K562 (cell line): ENCODE measurements around the gene SYMPK. TPM values are rescaled to one million over a fixed set of nuclear protein-coding genes. Genes with fewer than 3 reads are reported as not detected.

Experiments
- EP300 ChIP-seq: IDR thresholded peaks from 2 replicates; pipeline ENCODE4 v1.6.1; 2012; ENCODE audit warnings: low read length, improper control_type of control experiment
- FOXA1 ChIP-seq: fragments of 450-650 bp; IDR thresholded peaks from 2 replicates; pipeline ENCODE4 v1.6.1; 2016; ENCODE audit warnings: mild to moderate bottlenecking, borderline replicate concordance
- FOXP1 ChIP-seq: sonication (generic); formaldehyde crosslinking; IDR thresholded peaks from 2 replicates; pipeline ENCODE4 v1.8.0; 2022; ENCODE audit warnings: mild to moderate bottlenecking, missing genetic modification reagents
- GABPB1 ChIP-seq: sonication (generic); formaldehyde crosslinking; IDR thresholded peaks from 2 replicates; pipeline ENCODE4 v1.8.0; 2022; ENCODE audit warnings: mild to moderate bottlenecking, missing genetic modification reagents
- HNRNPL ChIP-seq: fragments of 200-400 bp; formaldehyde crosslinking; IDR thresholded peaks from 2 replicates; pipeline ENCODE4 v1.6.1; 2017; ENCODE audit warnings: low read depth, mild to moderate bottlenecking, low read length
- IRF2 ChIP-seq: sonication (generic); formaldehyde crosslinking; IDR thresholded peaks from 2 replicates; pipeline ENCODE4 v1.8.1; 2022; ENCODE audit warnings: mild to moderate bottlenecking, missing genetic modification reagents
- KLF16 ChIP-seq: IDR thresholded peaks from 2 replicates; pipeline ENCODE4 v1.6.1; 2016; ENCODE audit warnings: antibody characterized with exemption
- MAZ ChIP-seq, 2 experiments: fragments of 450-650 bp in 1 of 2; sonication (generic) in 1 of 2; formaldehyde crosslinking; IDR thresholded peaks in 1 of 2; conservative IDR thresholded peaks in 1 of 2; 2 replicates each; pipeline versions ENCODE4 v1.4.0 to v1.5.0; 2020; ENCODE audit warnings: mild to moderate bottlenecking in 1 of 2, missing genetic modification reagents in 1 of 2
- NR1H2 ChIP-seq: sonication (generic); formaldehyde crosslinking; IDR thresholded peaks from 2 replicates; pipeline ENCODE4 v1.4.0; 2020; ENCODE audit warnings: mild to moderate bottlenecking, missing genetic modification reagents
- NR3C1 ChIP-seq: sonication (generic); formaldehyde crosslinking; IDR thresholded peaks from 2 replicates; pipeline ENCODE4 v1.8.1; 2022; ENCODE audit warnings: missing genetic modification reagents
- NR4A1 ChIP-seq, 2 experiments: fragments of 250-450 bp in 1 of 2; fragments of 450-650 bp in 1 of 2; sonication (Bioruptor Pico) in 1 of 2; IDR thresholded peaks; 2 replicates each; pipeline versions ENCODE4 v1.4.0 to v1.6.1; 2016 to 2020; ENCODE audit warnings: mild to moderate bottlenecking in 2 of 2, missing compliant biosample characterization in 1 of 2, missing genetic modification characterization in 1 of 2, moderate library complexity in 1 of 2
- POLR3A ChIP-seq: IDR thresholded peaks from 2 replicates; pipeline ENCODE4 v1.6.1; 2011; ENCODE audit warnings: borderline replicate concordance, mild to moderate bottlenecking, moderate library complexity; ENCODE audit not compliant: insufficient read length, insufficient read depth; ENCODE audit errors: extremely low read depth
- SIN3A ChIP-seq, 2 experiments: fragments of 150-350 bp in 1 of 2; IDR thresholded peaks; 2 replicates each; pipeline ENCODE4 v1.6.1; 2011 to 2016; ENCODE audit warnings: borderline replicate concordance in 2 of 2, low read depth in 2 of 2, low read length in 2 of 2, mild to moderate bottlenecking in 2 of 2, moderate library complexity in 2 of 2; ENCODE audit not compliant: control insufficient read depth in 1 of 2
- SIRT6 ChIP-seq: IDR thresholded peaks from one replicate; pipeline ENCODE4 v1.6.1; 2012; ENCODE audit warnings: low read depth, mild to moderate bottlenecking, control low read depth, inconsistent platforms, low read length, moderate library complexity
- WHSC1 ChIP-seq: IDR thresholded peaks from one replicate; pipeline ENCODE4 v1.6.1; 2012; ENCODE audit warnings: low read length, control low read depth, inconsistent platforms
- YBX1 ChIP-seq: fragments of 450-650 bp; IDR thresholded peaks from 2 replicates; pipeline ENCODE4 v1.7.1; 2016; ENCODE audit warnings: mild to moderate bottlenecking
- ZC3H4 ChIP-seq: sonication (generic); formaldehyde crosslinking; IDR thresholded peaks from 2 replicates; pipeline ENCODE4 v1.9.0; 2021; ENCODE audit warnings: missing genetic modification reagents, borderline replicate concordance
- ZFPM2 ChIP-seq: fragments of 250-450 bp; sonication (Bioruptor Pico); IDR thresholded peaks from 2 replicates; pipeline ENCODE4 v1.5.1; 2022; ENCODE audit warnings: mild to moderate bottlenecking
- ZNF146 ChIP-seq: IDR thresholded peaks from one replicate; pipeline ENCODE4 v1.6.1; 2018; ENCODE audit warnings: missing compliant biosample characterization; ENCODE audit not compliant: unreplicated experiment
- ZNF311 ChIP-seq: fragments of 250-450 bp; sonication (Bioruptor Pico); IDR thresholded peaks from 2 replicates; pipeline ENCODE4 v1.4.0; 2020; ENCODE audit warnings: mild to moderate bottlenecking, moderate library complexity
- ZNF780A ChIP-seq: fragments of 250-450 bp; sonication (Bioruptor Pico); IDR thresholded peaks from 2 replicates; pipeline ENCODE4 v1.5.0; 2021; ENCODE audit warnings: mild to moderate bottlenecking
- polyA plus RNA-seq, 8 experiments: library from polyadenylated mRNA; depleted of rRNA in 4 of 8; stranded (reverse) in 5 of 8; unstranded in 3 of 8; fragments of >200 nt; fragmentation: Nextera tagmentation in 2 of 8; fragmentation: Illumina TruSeq in 1 of 8; extraction: Ambion mirVana in 2 of 8; extraction: Trizol in 1 of 8; gene quantifications; 2 replicates each; pipeline versions ENCODE4 v1.2.1 to v1.2.3, GENCODE V29; 2011 to 2014; ENCODE audit warnings: inconsistent platforms in 1 of 8, missing spikeins in 1 of 8
- total RNA-seq, 7 experiments: library from RNA; depleted of rRNA in 6 of 7; stranded (reverse); fragments of >200 nt in 6 of 7; fragmentation: Illumina TruSeq in 2 of 7; extraction: Trizol in 2 of 7; gene quantifications; 2 replicates each; pipeline versions ENCODE4 v1.2.1 to v1.2.3, GENCODE V29; 2011 to 2021; ENCODE audit warnings: low replicate concordance in 1 of 7
- TF ChIP-seq, protein P1 (sequence below): fragments of 250-450 bp; sonication (Bioruptor Pico); IDR thresholded peaks from 2 replicates; pipeline ENCODE4 v1.5.0; 2022; ENCODE audit warnings: mild to moderate bottlenecking
- TF ChIP-seq, protein P2 (sequence below): sonication (generic); formaldehyde crosslinking; IDR thresholded peaks from 2 replicates; pipeline ENCODE4 v1.9.0; 2022; ENCODE audit warnings: mild to moderate bottlenecking, missing genetic modification reagents
- TF ChIP-seq, protein P3 (sequence below): sonication (generic); formaldehyde crosslinking; IDR thresholded peaks from 2 replicates; pipeline ENCODE4 v1.8.0; 2022; ENCODE audit warnings: missing genetic modification reagents, mild to moderate bottlenecking, borderline replicate concordance
- TF ChIP-seq, protein P4 (sequence below): fragments of 250-450 bp; sonication (Bioruptor Pico); IDR thresholded peaks from 2 replicates; pipeline ENCODE4 v1.5.0; 2020; ENCODE audit warnings: mild to moderate bottlenecking

The SYMPK gene
- total and polyA plus RNA-seq, 9 of the 15 experiments (the other 6 are each of a cell fraction or from before 2014, with no cell fraction given) = 0.73 to 95.5 (median 58.4) TPM

DNA sequence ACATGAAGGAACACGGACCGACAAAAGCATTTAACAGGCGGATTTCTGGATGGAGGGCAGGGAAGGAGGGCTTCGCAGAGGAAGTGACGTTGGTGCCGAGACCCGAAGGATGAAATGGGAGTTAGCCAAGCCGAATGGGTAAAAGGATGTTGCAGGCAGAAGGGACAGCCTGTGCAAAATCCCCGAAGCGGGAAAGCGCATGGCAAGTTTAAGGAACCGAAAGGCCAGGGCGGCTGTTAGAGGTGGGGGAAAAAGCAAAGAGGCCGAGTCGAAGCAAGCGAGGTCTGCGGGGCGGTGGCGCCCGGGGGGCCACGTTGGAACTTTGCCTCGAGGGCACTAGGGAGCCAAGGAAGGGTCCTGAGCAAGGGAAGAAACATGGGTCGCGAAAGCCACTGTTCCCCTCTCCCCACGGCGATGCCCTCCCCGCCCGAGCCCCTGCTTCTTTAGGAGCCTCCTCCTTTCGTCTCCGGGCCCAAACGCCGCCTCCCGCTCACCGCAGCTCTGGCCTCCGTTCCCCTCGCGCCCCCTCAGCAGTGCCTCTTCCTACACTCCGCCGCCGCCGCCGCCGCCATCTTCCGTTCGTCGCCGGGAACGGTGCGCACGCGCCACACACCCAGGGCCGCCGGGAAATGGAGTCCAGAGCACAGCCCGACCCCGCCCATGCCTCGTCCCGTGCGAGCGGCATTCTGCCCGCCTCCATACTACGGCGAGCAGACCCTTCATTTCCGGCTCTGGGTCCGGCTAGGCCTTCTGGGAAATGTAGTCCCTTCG lies at the start of gene SYMPK (continued):
- TF ChIP-seq, protein P1, sequence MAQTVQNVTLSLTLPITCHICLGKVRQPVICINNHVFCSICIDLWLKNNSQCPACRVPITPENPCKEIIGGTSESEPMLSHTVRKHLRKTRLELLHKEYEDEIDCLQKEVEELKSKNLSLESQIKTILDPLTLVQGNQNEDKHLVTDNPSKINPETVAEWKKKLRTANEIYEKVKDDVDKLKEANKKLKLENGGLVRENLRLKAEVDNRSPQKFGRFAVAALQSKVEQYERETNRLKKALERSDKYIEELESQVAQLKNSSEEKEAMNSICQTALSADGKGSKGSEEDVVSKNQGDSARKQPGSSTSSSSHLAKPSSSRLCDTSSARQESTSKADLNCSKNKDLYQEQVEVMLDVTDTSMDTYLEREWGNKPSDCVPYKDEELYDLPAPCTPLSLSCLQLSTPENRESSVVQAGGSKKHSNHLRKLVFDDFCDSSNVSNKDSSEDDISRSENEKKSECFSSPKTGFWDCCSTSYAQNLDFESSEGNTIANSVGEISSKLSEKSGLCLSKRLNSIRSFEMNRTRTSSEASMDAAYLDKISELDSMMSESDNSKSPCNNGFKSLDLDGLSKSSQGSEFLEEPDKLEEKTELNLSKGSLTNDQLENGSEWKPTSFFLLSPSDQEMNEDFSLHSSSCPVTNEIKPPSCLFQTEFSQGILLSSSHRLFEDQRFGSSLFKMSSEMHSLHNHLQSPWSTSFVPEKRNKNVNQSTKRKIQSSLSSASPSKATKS (CRISPR knock-in tag) = no peak
- TF ChIP-seq NR3C1 (CRISPR knock-in tag) (no peak), POLR3A (no peak), MAZ (CRISPR knock-in tag; conservative IDR thresholded peaks at IDR 0.05 in 1 of 2, IDR thresholded peaks at IDR 0.05 in 1 of 2) (peak; percentile 54 to 79; a peak in 3 of 4 replicates), ZC3H4 (CRISPR knock-in tag) (no peak), ZNF780A (CRISPR knock-in tag) (no peak), IRF2 (CRISPR knock-in tag) (no peak), FOXP1 (CRISPR knock-in tag) (0 out of 2 replicates have a peak, but pooled peaks have one; percentile 52), ZFPM2 (no peak), SIN3A (IDR thresholded peaks at IDR 0.05; ENCODE audit: borderline replicate concordance in 2 of 2, control insufficient read depth in 1 of 2, low read depth in 2 of 2, low read length in 2 of 2) (peak in 1 of 2 experiments; percentile 50; a peak in 2 of 4 replicates), NR4A1 (CRISPR knock-in tag; IDR thresholded peaks at IDR 0.05) (no peak), NR4A1 (tag; IDR thresholded peaks at IDR 0.05) (no peak), YBX1 (no peak), ZNF311 (CRISPR knock-in tag) (no peak), FOXA1 (no peak), SIRT6 (no peak), HNRNPL (no peak), GABPB1 (CRISPR knock-in tag) (peak; percentile 97), NR1H2 (CRISPR knock-in tag) (no peak), KLF16 (no peak), EP300 (no peak), ZNF146 (CRISPR knock-in tag) (no peak), WHSC1 (no peak)
- TF ChIP-seq, protein P2, sequence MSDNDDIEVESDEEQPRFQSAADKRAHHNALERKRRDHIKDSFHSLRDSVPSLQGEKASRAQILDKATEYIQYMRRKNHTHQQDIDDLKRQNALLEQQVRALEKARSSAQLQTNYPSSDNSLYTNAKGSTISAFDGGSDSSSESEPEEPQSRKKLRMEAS (CRISPR knock-in tag) = peak; percentile 80
- TF ChIP-seq, protein P3, sequence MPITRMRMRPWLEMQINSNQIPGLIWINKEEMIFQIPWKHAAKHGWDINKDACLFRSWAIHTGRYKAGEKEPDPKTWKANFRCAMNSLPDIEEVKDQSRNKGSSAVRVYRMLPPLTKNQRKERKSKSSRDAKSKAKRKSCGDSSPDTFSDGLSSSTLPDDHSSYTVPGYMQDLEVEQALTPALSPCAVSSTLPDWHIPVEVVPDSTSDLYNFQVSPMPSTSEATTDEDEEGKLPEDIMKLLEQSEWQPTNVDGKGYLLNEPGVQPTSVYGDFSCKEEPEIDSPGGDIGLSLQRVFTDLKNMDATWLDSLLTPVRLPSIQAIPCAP (CRISPR knock-in tag) = no peak
- TF ChIP-seq, protein P4, sequence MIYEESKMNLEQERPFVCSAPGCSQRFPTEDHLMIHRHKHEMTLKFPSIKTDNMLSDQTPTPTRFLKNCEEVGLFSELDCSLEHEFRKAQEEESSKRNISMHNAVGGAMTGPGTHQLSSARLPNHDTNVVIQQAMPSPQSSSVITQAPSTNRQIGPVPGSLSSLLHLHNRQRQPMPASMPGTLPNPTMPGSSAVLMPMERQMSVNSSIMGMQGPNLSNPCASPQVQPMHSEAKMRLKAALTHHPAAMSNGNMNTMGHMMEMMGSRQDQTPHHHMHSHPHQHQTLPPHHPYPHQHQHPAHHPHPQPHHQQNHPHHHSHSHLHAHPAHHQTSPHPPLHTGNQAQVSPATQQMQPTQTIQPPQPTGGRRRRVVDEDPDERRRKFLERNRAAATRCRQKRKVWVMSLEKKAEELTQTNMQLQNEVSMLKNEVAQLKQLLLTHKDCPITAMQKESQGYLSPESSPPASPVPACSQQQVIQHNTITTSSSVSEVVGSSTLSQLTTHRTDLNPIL (CRISPR knock-in tag) = no peak
